K562 (cell line): ENCODE results near the gene RETSAT.

Experiments used
- HNRNPL ChIP-seq: fragments of 200-400 bp; formaldehyde crosslinking; IDR thresholded peaks from 2 replicates; pipeline ENCODE4 v1.6.1; 2017; ENCODE audit warnings: low read depth, mild to moderate bottlenecking, low read length
- TF ChIP-seq, protein P1 (sequence below): fragments of 250-450 bp; sonication (Bioruptor Pico); IDR thresholded peaks from 2 replicates; pipeline ENCODE4 v1.4.0; 2020; ENCODE audit warnings: borderline replicate concordance
- TF ChIP-seq, protein P2 (sequence below): sonication (generic); formaldehyde crosslinking; IDR thresholded peaks from 2 replicates; pipeline ENCODE4 v1.8.1; 2023; ENCODE audit warnings: mild to moderate bottlenecking, missing genetic modification reagents

DNA sequence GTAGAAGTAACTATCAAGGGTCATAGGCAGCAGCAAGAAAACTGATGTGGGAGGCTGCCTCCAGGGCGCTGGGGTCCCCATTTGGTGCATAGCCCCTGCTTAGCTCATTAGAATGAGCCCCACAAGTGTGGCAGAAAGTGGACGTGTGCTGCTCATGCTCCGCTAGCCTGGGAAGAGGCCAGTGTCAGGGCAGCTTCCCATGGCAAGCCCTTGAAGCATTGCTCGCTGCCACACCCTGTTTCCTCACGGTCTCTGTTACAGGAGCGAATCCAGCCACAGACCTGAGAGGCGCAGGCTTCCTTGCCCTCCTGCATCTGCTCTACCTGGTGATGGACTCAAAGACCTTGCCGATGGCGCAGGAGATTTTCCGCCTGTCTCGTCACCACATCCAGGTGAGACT lies 22.8 kb upstream of the RETSAT start:
- no peak for TF ChIP-seq HNRNPL
- TF ChIP-seq, protein P1, sequence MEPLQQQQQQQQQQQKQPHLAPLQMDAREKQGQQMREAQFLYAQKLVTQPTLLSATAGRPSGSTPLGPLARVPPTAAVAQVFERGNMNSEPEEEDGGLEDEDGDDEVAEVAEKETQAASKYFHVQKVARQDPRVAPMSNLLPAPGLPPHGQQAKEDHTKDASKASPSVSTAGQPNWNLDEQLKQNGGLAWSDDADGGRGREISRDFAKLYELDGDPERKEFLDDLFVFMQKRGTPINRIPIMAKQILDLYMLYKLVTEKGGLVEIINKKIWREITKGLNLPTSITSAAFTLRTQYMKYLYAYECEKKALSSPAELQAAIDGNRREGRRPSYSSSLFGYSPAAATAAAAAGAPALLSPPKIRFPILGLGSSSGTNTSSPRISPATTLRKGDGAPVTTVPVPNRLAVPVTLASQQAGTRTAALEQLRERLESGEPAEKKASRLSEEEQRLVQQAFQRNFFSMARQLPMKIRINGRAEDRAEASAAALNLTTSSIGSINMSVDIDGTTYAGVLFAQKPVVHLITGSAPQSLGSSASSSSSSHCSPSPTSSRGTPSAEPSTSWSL (CRISPR knock-in tag): no peak
- TF ChIP-seq, protein P2, sequence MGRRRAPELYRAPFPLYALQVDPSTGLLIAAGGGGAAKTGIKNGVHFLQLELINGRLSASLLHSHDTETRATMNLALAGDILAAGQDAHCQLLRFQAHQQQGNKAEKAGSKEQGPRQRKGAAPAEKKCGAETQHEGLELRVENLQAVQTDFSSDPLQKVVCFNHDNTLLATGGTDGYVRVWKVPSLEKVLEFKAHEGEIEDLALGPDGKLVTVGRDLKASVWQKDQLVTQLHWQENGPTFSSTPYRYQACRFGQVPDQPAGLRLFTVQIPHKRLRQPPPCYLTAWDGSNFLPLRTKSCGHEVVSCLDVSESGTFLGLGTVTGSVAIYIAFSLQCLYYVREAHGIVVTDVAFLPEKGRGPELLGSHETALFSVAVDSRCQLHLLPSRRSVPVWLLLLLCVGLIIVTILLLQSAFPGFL: no peak
